ENCODE results near the gene DZIP1.

DZIP1 gene

GRCh38 chr13:95643571-95643935, 953 bp downstream of the DZIP1 start:
- peak; percentile 64 for DNase-seq (ENCODE audit: low spot score)

- no peak for DNase-seq (ENCODE audit: low spot score)
Measured at GRCh38 chr13:95642999-95643398, 1.5 kb downstream of the DZIP1 start.

GRCh38 chr13:95642028-95642621, 2.4 kb downstream of the DZIP1 start:
- peak; percentile 45 for DNase-seq (ENCODE audit: low spot score)

GRCh38 chr13:95641291-95642027, 3.0 kb downstream of the DZIP1 start:
- peak; percentile 65 for DNase-seq (ENCODE audit: low spot score)

- DNase-seq (ENCODE audit: low spot score) = no peak
Measured at GRCh38 chr13:95636853-95637252, 7.7 kb downstream of the DZIP1 start.

- no peak for DNase-seq (ENCODE audit: low spot score)
Measured at GRCh38 chr13:95630593-95630992, 13.9 kb downstream of the DZIP1 start.

- no peak for DNase-seq (ENCODE audit: low spot score)
Measured at GRCh38 chr13:95629071-95629470, 15.4 kb downstream of the DZIP1 start.

GRCh38 chr13:95628488-95628887, 16.0 kb downstream of the DZIP1 start:
- no peak for DNase-seq (ENCODE audit: low spot score)

GRCh38 chr13:95627590-95627989, 16.9 kb downstream of the DZIP1 start:
- DNase-seq (ENCODE audit: low spot score) = no peak

- no peak for DNase-seq (ENCODE audit: low spot score)
Measured at GRCh38 chr13:95626768-95627167, 17.7 kb downstream of the DZIP1 start.

- peak; percentile 51 for DNase-seq (ENCODE audit: low spot score)
Measured at GRCh38 chr13:95624020-95624419, 20.5 kb downstream of the DZIP1 start.

- DNase-seq (ENCODE audit: low spot score) = no peak
Measured at GRCh38 chr13:95623141-95623540, 21.4 kb downstream of the DZIP1 start.

GRCh38 chr13:95620825-95621498, 23.5 kb downstream of the DZIP1 start:
- DNase-seq (ENCODE audit: low spot score) = no peak

GRCh38 chr13:95620030-95620824, 24.3 kb downstream of the DZIP1 start:
- DNase-seq (ENCODE audit: low spot score) = no peak

GRCh38 chr13:95615539-95615938, 29.0 kb downstream of the DZIP1 start:
- DNase-seq (ENCODE audit: low spot score) = no peak

GRCh38 chr13:95614641-95615245, 29.8 kb downstream of the DZIP1 start:
- no peak for DNase-seq (ENCODE audit: low spot score)

GRCh38 chr13:95608640-95609323, 35.7 kb downstream of the DZIP1 start:
- DNase-seq (ENCODE audit: low spot score) = no peak

- DNase-seq (ENCODE audit: low spot score) = no peak
Measured at GRCh38 chr13:95607366-95607765, 37.1 kb downstream of the DZIP1 start.

GRCh38 chr13:95605448-95606125, 38.9 kb downstream of the DZIP1 start:
- DNase-seq (ENCODE audit: low spot score) = no peak

GRCh38 chr13:95604556-95604915, 40.0 kb downstream of the DZIP1 start:
- DNase-seq (ENCODE audit: low spot score) = no peak

All from SK-N-DZ (cell line).